PFSK-1 (cell line): ENCODE measurements around the gene THSD7B.

Experiments used
- POLR2AphosphoS5 ChIP-seq: IDR thresholded peaks from 2 replicates; pipeline ENCODE4 v1.6.1; 2012; ENCODE audit warnings: low read depth, mild to moderate bottlenecking, control low read depth, low read length, moderate library complexity
- REST ChIP-seq, 2 experiments: IDR thresholded peaks; 2 replicates each; pipeline versions ENCODE4 v1.6.1 to v1.8.0; 2011 to 2012; ENCODE audit warnings: low read depth in 2 of 2, low read length in 2 of 2, control low read depth in 1 of 2, inconsistent platforms in 1 of 2, mild to moderate bottlenecking in 1 of 2, moderate library complexity in 1 of 2; ENCODE audit not compliant: insufficient read depth in 1 of 2
- SIN3A ChIP-seq: IDR thresholded peaks from 2 replicates; pipeline ENCODE4 v1.6.1; 2012; ENCODE audit warnings: mild to moderate bottlenecking, low read length, moderate library complexity, borderline replicate concordance; ENCODE audit not compliant: insufficient read depth
- TAF1 ChIP-seq: IDR thresholded peaks from 2 replicates; pipeline ENCODE4 v1.6.1; 2012; ENCODE audit warnings: low read length, control low read depth, borderline replicate concordance; ENCODE audit not compliant: insufficient read depth

GRCh38 chr2:137207030-137207429 lies 441.7 kb downstream of the THSD7B start:
- TF ChIP-seq TAF1 (no peak), REST (IDR thresholded peaks at IDR 0.05; ENCODE audit: insufficient read depth in 1 of 2, low read depth in 2 of 2, low read length in 2 of 2) (no peak), SIN3A (no peak), POLR2AphosphoS5 (no peak)
